DND-41 (cell line): ENCODE results near the gene ATP5F1D.
A peak's percentile ranks its signal among the peaks of the same experiment; 100 is the strongest.

Experiments
- ATAC-seq: fragments of 200-7000 bp; cut with Tn5 transposase; 3 replicates; pipeline ENCODE4 v1.9.1; 2021; ENCODE audit warnings: low read depth; ENCODE audit not compliant: insufficient read depth
- DNase-seq: peaks from one replicate; pipeline ENCODE4 v3.0.0-alpha.2; 2020
- H2AFZ ChIP-seq: 2 replicates; pipeline ENCODE4 v1.6.0; 2012; ENCODE audit warnings: low read depth, low read length
- H3K27ac ChIP-seq: 2 replicates; pipeline ENCODE4 v1.5.1; 2012; ENCODE audit warnings: low read length, inconsistent platforms
- H3K27me3 ChIP-seq: fragments of 200-600 bp; sonication (generic); 2 replicates; pipeline ENCODE4 v1.6.0; 2012; ENCODE audit warnings: low read length, mild to moderate bottlenecking, inconsistent platforms; ENCODE audit not compliant: insufficient read depth, poor library complexity
- H3K36me3 ChIP-seq: 2 replicates; pipeline ENCODE4 v1.5.1; 2012; ENCODE audit warnings: low read length, inconsistent platforms; ENCODE audit not compliant: insufficient read depth
- H3K4me1 ChIP-seq: 2 replicates; pipeline ENCODE4 v1.5.1; 2012; ENCODE audit warnings: mild to moderate bottlenecking, low read length; ENCODE audit not compliant: insufficient read depth
- H3K4me2 ChIP-seq: 2 replicates; pipeline ENCODE4 v1.6.0; 2012; ENCODE audit warnings: mild to moderate bottlenecking, moderate library complexity, low read length, inconsistent platforms; ENCODE audit not compliant: insufficient read depth
- H3K4me3 ChIP-seq, 2 experiments: fragments of 200-600 bp in 1 of 2; shearing (Covaris generic) in 1 of 2; 2 replicates each; pipeline ENCODE4 v1.5.1; 2012 to 2016; ENCODE audit warnings: inconsistent platforms in 2 of 2, low read length in 2 of 2, mild to moderate bottlenecking in 2 of 2, low read depth in 1 of 2, moderate library complexity in 1 of 2
- H3K79me2 ChIP-seq: 2 replicates; pipeline ENCODE4 v1.6.0; 2012; ENCODE audit warnings: low read length, inconsistent platforms; ENCODE audit not compliant: insufficient read depth
- H3K9ac ChIP-seq: 2 replicates; pipeline ENCODE4 v1.6.0; 2012; ENCODE audit warnings: low read depth, mild to moderate bottlenecking, inconsistent platforms, low read length, moderate library complexity
- H3K9me3 ChIP-seq: 2 replicates; pipeline ENCODE4 v1.5.1; 2012; ENCODE audit warnings: low read length, moderate library complexity, mild to moderate bottlenecking, inconsistent platforms; ENCODE audit not compliant: insufficient read depth, severe bottlenecking
- H4K20me1 ChIP-seq: 2 replicates; pipeline ENCODE4 v1.6.0; 2012; ENCODE audit warnings: low read length; ENCODE audit not compliant: insufficient read depth
- CTCF ChIP-seq: IDR thresholded peaks from 2 replicates; pipeline ENCODE4 v1.5.1; 2012; ENCODE audit warnings: borderline replicate concordance, low read length, moderate library complexity, mild to moderate bottlenecking; ENCODE audit not compliant: poor library complexity, severe bottlenecking; ENCODE audit errors: extremely low read depth
- EZH2 ChIP-seq: IDR thresholded peaks from 3 replicates; pipeline ENCODE4 v1.6.1; 2012; ENCODE audit warnings: borderline replicate concordance, low read depth, mild to moderate bottlenecking, moderate library complexity, low read length, inconsistent platforms; ENCODE audit not compliant: severe bottlenecking

ATP5F1D gene

GRCh38 chr19:1271528-1272422 lies 30.2 kb downstream of the ATP5F1D start:
- Histone ChIP-seq H3K9me3 (no peaks in the 10 kb centered on the region), H3K4me1 (peaks cover 82% of the 10 kb centered on the region), H3K27ac (peak overlapping the region; percentile 92; the same call in 1 of the 2 replicates), H3K36me3 (peaks cover 61% of the 10 kb centered on the region), H2AFZ (no peak overlapping the region), H4K20me1 (peaks cover 64% of the 10 kb centered on the region), H3K4me3 (peak overlapping the region in 1 of 2 experiments; percentile 95; a peak in 1 of 4 replicates), H3K9ac (peak overlapping the region; percentile 90), H3K79me2 (peaks cover 66% of the 10 kb centered on the region), H3K27me3 (peaks cover 3% of the 10 kb centered on the region), H3K4me2 (peak overlapping the region; percentile 83)
- TF ChIP-seq EZH2 (no peak), CTCF (no peak)
- DNase-seq = no peak
- no peak for ATAC-seq

- Histone ChIP-seq H4K20me1 (peaks cover 69% of the 10 kb centered on the region), H3K4me2 (peak overlapping the region; percentile 83; the same call in 1 of the 2 replicates), H3K4me3 (peak overlapping the region in 1 of 2 experiments; percentile 95; a peak in 1 of 4 replicates), H3K79me2 (peaks cover 74% of the 10 kb centered on the region), H3K9me3 (no peaks in the 10 kb centered on the region), H3K27ac (no peak overlapping the region), H3K27me3 (no peaks in the 10 kb centered on the region), H2AFZ (no peak overlapping the region), H3K4me1 (peaks cover 82% of the 10 kb centered on the region), H3K9ac (peak overlapping the region; percentile 99), H3K36me3 (peaks cover 69% of the 10 kb centered on the region)
- TF ChIP-seq EZH2 (no peak), CTCF (no peak)
- ATAC-seq (no peak), DNase-seq (no peak)
Measured at GRCh38 chr19:1272423-1273262, 31.1 kb downstream of the ATP5F1D start.

DNA sequence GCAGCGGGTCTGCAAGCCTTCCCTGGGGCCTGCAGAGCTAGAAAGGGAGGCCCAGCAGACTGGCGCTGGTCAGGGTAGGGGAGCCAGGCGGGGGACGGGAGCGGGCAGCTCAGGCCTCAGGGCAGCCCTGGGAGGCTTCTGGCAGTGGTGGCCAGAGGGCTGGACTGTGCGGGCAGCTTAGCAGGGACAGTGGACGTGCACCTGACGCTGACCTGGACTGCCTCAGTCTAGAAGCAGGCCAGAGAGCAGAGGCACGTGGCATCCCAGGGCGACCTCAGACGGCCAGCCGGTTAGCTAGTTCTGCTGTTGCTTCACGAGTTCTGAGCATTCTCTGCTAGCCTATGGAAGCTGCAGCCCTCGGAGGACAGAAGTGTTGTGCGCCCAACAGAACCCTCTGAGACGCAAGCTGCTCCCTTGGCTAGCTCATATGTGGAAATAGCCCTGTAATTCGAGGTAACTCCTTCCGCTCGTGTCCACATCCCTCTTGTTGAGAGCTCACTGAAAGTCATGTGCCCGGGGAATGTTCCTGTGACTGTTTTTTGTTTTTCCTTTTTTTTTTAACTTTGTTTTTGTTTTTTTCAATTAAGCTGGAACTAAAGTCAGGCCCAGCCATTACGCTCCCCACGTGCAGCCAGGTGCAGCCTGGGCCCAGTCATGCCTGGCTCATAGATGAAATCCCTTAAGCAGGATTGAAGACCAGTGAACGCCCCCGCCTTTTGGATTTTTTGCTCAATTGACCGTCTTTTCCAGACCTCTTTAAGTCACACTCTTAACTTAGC lies 31.9 kb downstream of the ATP5F1D start:
- Histone ChIP-seq H2AFZ (no peak overlapping the region), H3K27ac (peak overlapping the region; percentile 42; the same call in 1 of the 2 replicates), H3K36me3 (peaks cover 75% of the 10 kb centered on the region), H4K20me1 (peaks cover 69% of the 10 kb centered on the region), H3K27me3 (no peaks in the 10 kb centered on the region), H3K9me3 (no peaks in the 10 kb centered on the region), H3K4me1 (peaks cover 76% of the 10 kb centered on the region), H3K79me2 (peaks cover 77% of the 10 kb centered on the region), H3K4me2 (peak overlapping the region; percentile 83), H3K4me3 (no peak overlapping the region), H3K9ac (peak overlapping the region; percentile 99)
- no peak for TF ChIP-seq CTCF
- ATAC-seq (no peak), DNase-seq (no peak)
